Body of pancreas (tissue), 4 donors: ENCODE results near the gene AVPR1A. TPM values are rescaled to one million over a fixed set of nuclear protein-coding genes. Genes with fewer than 3 reads are reported as not detected.
"Not testable (repeated sequence)": the region's sequence is repeated elsewhere in the genome, so short reads cannot be mapped to it uniquely, and the experiment has no call there.

Experiments used
- ATAC-seq: fragments of 150-250 bp; one replicate; pipeline ENCODE4 v1.9.1; 2016
- DNase-seq, 4 donors: peaks; one replicate each; pipeline ENCODE4 v3.0.0-alpha.2; 2019
- H3K27ac ChIP-seq, 4 donors: fragments of 200-600 bp; sonication (generic); 1 replicate in 3 of 4; 2 replicates in 1 of 4; pipeline versions ENCODE4 v1.5.1 to v1.6.1; 2016 to 2019; ENCODE audit warnings: mild to moderate bottlenecking in 1 of 4, mixed read lengths in 1 of 4, moderate library complexity in 1 of 4
- H3K27me3 ChIP-seq, 2 donors: fragments of 200-600 bp; sonication (generic); one replicate each; pipeline ENCODE4 v1.6.0; 2016; ENCODE audit warnings: mild to moderate bottlenecking in 1 of 2
- H3K36me3 ChIP-seq, 2 donors: fragments of 200-600 bp; sonication (generic); replicated peaks in 1 of 2; 2 replicates each; pipeline ENCODE4 v1.5.1; 2016; ENCODE audit warnings: low read depth in 2 of 2; ENCODE audit not compliant: insufficient read depth in 1 of 2
- H3K4me1 ChIP-seq: fragments of 200-600 bp; sonication (generic); one replicate; pipeline ENCODE4 v1.6.0; 2016
- H3K4me3 ChIP-seq, 2 donors: fragments of 200-600 bp; sonication (generic); 1 replicate in 1 of 2; 2 replicates in 1 of 2; pipeline ENCODE4 v1.5.1; 2016 to 2019
- H3K9me3 ChIP-seq, 3 donors: fragments of 200-600 bp; sonication (generic); 1 replicate in 2 of 3; 2 replicates in 1 of 3; pipeline ENCODE4 v1.5.1; 2016
- CTCF ChIP-seq, 7 experiments: fragments of 450-650 bp in 4 of 7; fragments of 200-600 bp in 3 of 7; sonication (generic) in 3 of 7; IDR thresholded peaks; one replicate each; pipeline ENCODE4 v1.5.1; 2016 to 2019; ENCODE audit warnings: antibody characterized with exemption in 7 of 7
- POLR2A ChIP-seq, 3 donors: fragments of 450-650 bp; IDR thresholded peaks; one replicate each; pipeline ENCODE4 v1.6.1; 2016; ENCODE audit warnings: antibody characterized with exemption in 3 of 3, mild to moderate bottlenecking in 2 of 3
- WGBS, 2 donors: methylation state at CpG; one replicate each; pipeline ENCODE4 v1.1.5; 2017; 5-methylcytosine and 5-hydroxymethylcytosine counted together
- intact Hi-C: fragments of 100-400 bp; cut with DNase I; formaldehyde crosslinking; loops from one replicate; pipeline ENCODE4 v1.15.1; 2023
- total RNA-seq, 2 donors: library from RNA; depleted of rRNA; stranded (reverse); fragments of >200 nt; gene quantifications; one replicate each; pipeline ENCODE4 v1.1.0, GENCODE V29; 2016

Gene AVPR1A
- total RNA-seq = 1 to 10 TPM; 1.8 to 2.0 TPM

- WGBS, 2 donors = 3 to 4% methylated on average over 33 to 64 of the region's 64 CpGs
- TF ChIP-seq POLR2A (IDR thresholded peaks at IDR 0.05) = no peak
- TF ChIP-seq CTCF (IDR thresholded peaks at IDR 0.05) = no peak
- DNase-seq (peak; percentile 14 to 20 (median 14)), ATAC-seq (peak; percentile 45)
- intact Hi-C loops = no loop called here
- Histone ChIP-seq H3K4me1 (peaks cover 24% of the 10 kb centered on the region), H3K4me3 (peak within 1 kb of the TSS in 1 of 2 donors; percentile 30), H3K36me3 (no peaks in the 10 kb centered on the region), H3K27ac (no peak within 1 kb of the TSS), H3K27me3 (peaks cover 0 to 14% of the 10 kb centered on the region in 2 donors), H3K9me3 (no peaks in the 10 kb centered on the region)
Measured at GRCh38 chr12:63150713-63151622, at the start of gene AVPR1A. Gene AVPR1A, minus strand, starts transcription at chr12:63151201. Its CDS starts 365 bp downstream, at chr12:63150836.

GRCh38 chr12:63196168-63196567 lies 45.2 kb upstream of the AVPR1A start:
- 53 to 63% methylated on average over 7 of the region's 7 CpGs for WGBS, 2 donors
- intact Hi-C loops = no loop called here
- no peaks in the 10 kb centered on the region for H3K4me1 ChIP-seq
- no peaks in the 10 kb centered on the region for H3K36me3 ChIP-seq
- no peaks in the 10 kb centered on the region for H3K27me3 ChIP-seq
- H3K9me3 ChIP-seq = no peaks in the 10 kb centered on the region
- no peak for TF ChIP-seq POLR2A (IDR thresholded peaks at IDR 0.05)
- no peak for TF ChIP-seq CTCF (IDR thresholded peaks at IDR 0.05)
- H3K27ac ChIP-seq = no peak overlapping the region
- no peak for DNase-seq
- no peak for ATAC-seq
- H3K4me3 ChIP-seq = no peak overlapping the region

GRCh38 chr12:63179224-63179623 lies 28.2 kb upstream of the AVPR1A start:
- H3K4me1 ChIP-seq = no peaks in the 10 kb centered on the region
- intact Hi-C loops = no loop called here
- 45 to 54% methylated on average over 1 to 2 of the region's 2 CpGs for WGBS, 2 donors
- H3K36me3 ChIP-seq = no peaks in the 10 kb centered on the region
- H3K9me3 ChIP-seq = peaks cover 0 to 14% (median 0%) of the 10 kb centered on the region in 3 donors
- ATAC-seq = no peak
- no peak overlapping the region for H3K4me3 ChIP-seq
- no peak overlapping the region for H3K27ac ChIP-seq
- no peak for DNase-seq
- TF ChIP-seq POLR2A (IDR thresholded peaks at IDR 0.05) = no peak
- no peaks in the 10 kb centered on the region for H3K27me3 ChIP-seq

GRCh38 chr12:63170321-63170720 lies 19.3 kb upstream of the AVPR1A start:
- intact Hi-C loops = no loop called here
- Histone ChIP-seq H3K27ac (no peak overlapping the region), H3K9me3 (no peaks in the 10 kb centered on the region), H3K27me3 (no peaks in the 10 kb centered on the region), H3K4me3 (no peak overlapping the region), H3K4me1 (no peaks in the 10 kb centered on the region), H3K36me3 (no peaks in the 10 kb centered on the region)
- ATAC-seq = no peak
- no peak for DNase-seq
- TF ChIP-seq POLR2A (IDR thresholded peaks at IDR 0.05) (no peak), CTCF (IDR thresholded peaks at IDR 0.05) (no peak)

- intact Hi-C loops, H3K4me1 ChIP-seq, H3K27ac ChIP-seq, ATAC-seq, DNase-seq, H3K27me3 ChIP-seq, H3K4me3 ChIP-seq, H3K36me3 ChIP-seq, H3K9me3 ChIP-seq: not testable (repeated sequence)
- 61 to 70% methylated on average over 4 to 6 of the region's 6 CpGs for WGBS, 2 donors
Measured at GRCh38 chr12:63167741-63168140, 16.7 kb upstream of the AVPR1A start.
